Loucy (cell line): ENCODE data around the gene ARHGAP26.

Experiments used
- H2AFZ ChIP-seq: fragments of 200-600 bp; sonication (generic); 2 replicates; pipeline ENCODE4 v1.6.0; 2016; ENCODE audit warnings: antibody characterized with exemption, mild to moderate bottlenecking, low read length, moderate library complexity
- H3F3A ChIP-seq: fragments of 200-600 bp; 2 replicates; pipeline ENCODE4 v1.6.0; 2016; ENCODE audit warnings: antibody characterized with exemption, low read depth, mild to moderate bottlenecking
- H3K27me3 ChIP-seq: fragments of 200-600 bp; sonication (generic); 2 replicates; pipeline ENCODE4 v1.6.1; 2014; ENCODE audit warnings: low read length, mild to moderate bottlenecking; ENCODE audit not compliant: insufficient read depth, poor library complexity, severe bottlenecking
- H3K36me3 ChIP-seq: fragments of 200-600 bp; sonication (generic); 2 replicates; pipeline ENCODE4 v1.6.1; 2016; ENCODE audit warnings: low read length; ENCODE audit not compliant: insufficient read depth
- H3K4me1 ChIP-seq: fragments of 200-600 bp; sonication (generic); 2 replicates; pipeline ENCODE4 v1.5.1; 2014; ENCODE audit warnings: low read length, mild to moderate bottlenecking; ENCODE audit not compliant: insufficient read depth, poor library complexity, severe bottlenecking
- H3K4me2 ChIP-seq: fragments of 200-600 bp; sonication (generic); 2 replicates; pipeline ENCODE4 v1.6.0; 2014; ENCODE audit warnings: antibody characterized with exemption, low read length, low read depth, mild to moderate bottlenecking; ENCODE audit not compliant: poor library complexity, severe bottlenecking
- H3K4me3 ChIP-seq: fragments of 200-600 bp; sonication (generic); 2 replicates; pipeline ENCODE4 v1.5.1; 2014; ENCODE audit warnings: low read length, mild to moderate bottlenecking, mixed read lengths; ENCODE audit not compliant: poor library complexity, severe bottlenecking
- H3K79me2 ChIP-seq: fragments of 200-600 bp; sonication (generic); 2 replicates; pipeline ENCODE4 v1.6.1; 2014; ENCODE audit warnings: low read length; ENCODE audit not compliant: insufficient read depth
- H3K9ac ChIP-seq: fragments of 200-600 bp; sonication (generic); 2 replicates; pipeline ENCODE4 v1.6.0; 2014; ENCODE audit warnings: mild to moderate bottlenecking, low read depth, low read length, moderate library complexity; ENCODE audit not compliant: poor library complexity, severe bottlenecking
- H3K9me2 ChIP-seq: fragments of 200-600 bp; sonication (generic); replicated peaks from 2 replicates; pipeline ENCODE4 v1.6.1; 2016; ENCODE audit warnings: low read depth, low read length, mixed read lengths
- H3K9me3 ChIP-seq: fragments of 200-600 bp; sonication (generic); 2 replicates; pipeline ENCODE4 v1.6.1; 2014; ENCODE audit warnings: mild to moderate bottlenecking, antibody characterized with exemption, low read length, low read depth; ENCODE audit not compliant: insufficient read depth
- H4K20me1 ChIP-seq: fragments of 200-600 bp; sonication (generic); 2 replicates; pipeline ENCODE4 v1.6.0; 2014; ENCODE audit warnings: antibody characterized with exemption, low read length, mild to moderate bottlenecking; ENCODE audit not compliant: insufficient read depth, poor library complexity, severe bottlenecking
- EZH2phosphoT487 ChIP-seq: fragments of 200-600 bp; IDR thresholded peaks from 2 replicates; pipeline ENCODE4 v1.6.1; 2018; ENCODE audit warnings: antibody characterized with exemption, mild to moderate bottlenecking, moderate library complexity, borderline replicate concordance
- TF ChIP-seq, protein P1 (sequence below): fragments of 200-600 bp; sonication (generic); conservative IDR thresholded peaks from 2 replicates; pipeline ENCODE4 v1.5.1; 2014; ENCODE audit warnings: mild to moderate bottlenecking, antibody characterized with exemption, low read length

Gene ARHGAP26

DNA sequence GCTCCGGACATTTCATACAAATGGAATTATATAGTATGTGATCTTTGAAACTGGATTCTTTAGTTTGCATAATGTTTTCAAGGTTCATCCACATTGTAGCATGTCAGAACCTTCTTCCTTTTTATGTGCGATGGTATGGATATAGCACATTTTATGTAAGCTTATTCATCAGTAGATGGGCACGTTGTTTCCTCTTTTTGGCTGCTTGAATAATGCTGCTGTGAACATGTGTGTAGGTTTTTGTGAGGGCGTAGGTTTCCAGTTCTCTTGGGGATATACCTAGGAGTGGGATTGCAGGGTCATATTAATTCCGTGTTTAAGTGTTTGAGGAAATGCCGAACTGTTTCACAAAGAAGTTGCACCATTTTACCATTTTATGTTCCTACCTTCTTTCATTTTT lies 445.5 kb downstream of the ARHGAP26 start:
- Histone ChIP-seq H3K36me3 (no peaks in the 10 kb centered on the region; the same call in 1 of the 2 replicates), H3K4me2 (no peak overlapping the region), H3K4me1 (no peaks in the 10 kb centered on the region), H3K9me3 (no peaks in the 10 kb centered on the region), H3F3A (no peaks in the 10 kb centered on the region), H3K4me3 (no peak overlapping the region), H3K9ac (no peak overlapping the region), H4K20me1 (no peaks in the 10 kb centered on the region), H3K79me2 (no peaks in the 10 kb centered on the region), H3K27me3 (no peaks in the 10 kb centered on the region), H2AFZ (no peak overlapping the region), H3K9me2 (no peaks in the 10 kb centered on the region)
- TF ChIP-seq, protein P1, sequence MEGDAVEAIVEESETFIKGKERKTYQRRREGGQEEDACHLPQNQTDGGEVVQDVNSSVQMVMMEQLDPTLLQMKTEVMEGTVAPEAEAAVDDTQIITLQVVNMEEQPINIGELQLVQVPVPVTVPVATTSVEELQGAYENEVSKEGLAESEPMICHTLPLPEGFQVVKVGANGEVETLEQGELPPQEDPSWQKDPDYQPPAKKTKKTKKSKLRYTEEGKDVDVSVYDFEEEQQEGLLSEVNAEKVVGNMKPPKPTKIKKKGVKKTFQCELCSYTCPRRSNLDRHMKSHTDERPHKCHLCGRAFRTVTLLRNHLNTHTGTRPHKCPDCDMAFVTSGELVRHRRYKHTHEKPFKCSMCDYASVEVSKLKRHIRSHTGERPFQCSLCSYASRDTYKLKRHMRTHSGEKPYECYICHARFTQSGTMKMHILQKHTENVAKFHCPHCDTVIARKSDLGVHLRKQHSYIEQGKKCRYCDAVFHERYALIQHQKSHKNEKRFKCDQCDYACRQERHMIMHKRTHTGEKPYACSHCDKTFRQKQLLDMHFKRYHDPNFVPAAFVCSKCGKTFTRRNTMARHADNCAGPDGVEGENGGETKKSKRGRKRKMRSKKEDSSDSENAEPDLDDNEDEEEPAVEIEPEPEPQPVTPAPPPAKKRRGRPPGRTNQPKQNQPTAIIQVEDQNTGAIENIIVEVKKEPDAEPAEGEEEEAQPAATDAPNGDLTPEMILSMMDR: no peak
- TF ChIP-seq EZH2phosphoT487: no peak

DNA sequence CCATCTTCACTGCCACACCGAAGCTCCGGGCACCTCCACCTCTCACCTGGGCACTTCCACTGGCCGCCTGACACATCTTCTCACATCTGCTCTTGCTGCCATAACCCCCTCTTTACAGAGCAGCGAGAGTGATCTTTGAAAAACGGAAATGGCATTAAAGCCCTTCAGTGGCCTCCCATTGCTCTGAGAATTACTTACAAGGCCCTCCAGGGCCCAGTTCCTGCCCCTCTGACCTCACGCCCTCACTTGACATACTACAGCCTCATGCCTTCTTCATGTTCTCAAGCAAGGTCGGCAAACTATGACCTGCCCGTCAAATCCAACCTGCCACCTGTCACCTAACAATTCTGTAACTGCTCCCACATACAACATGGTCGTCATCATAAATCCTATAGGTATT lies 446.0 kb downstream of the ARHGAP26 start:
- H4K20me1 ChIP-seq: no peaks in the 10 kb centered on the region
- H3K79me2 ChIP-seq: no peaks in the 10 kb centered on the region
- no peak overlapping the region for H3K4me2 ChIP-seq
- H3K9ac ChIP-seq: no peak overlapping the region
- no peaks in the 10 kb centered on the region for H3K9me2 ChIP-seq
- no peaks in the 10 kb centered on the region; the same call in 1 of the 2 replicates for H3K36me3 ChIP-seq
- no peaks in the 10 kb centered on the region for H3F3A ChIP-seq
- no peak overlapping the region for H3K4me3 ChIP-seq
- H3K9me3 ChIP-seq: no peaks in the 10 kb centered on the region
- H3K4me1 ChIP-seq: no peaks in the 10 kb centered on the region
- no peak overlapping the region for H2AFZ ChIP-seq
- no peaks in the 10 kb centered on the region for H3K27me3 ChIP-seq
- no peak for TF ChIP-seq EZH2phosphoT487
- TF ChIP-seq, protein P1: no peak

DNA sequence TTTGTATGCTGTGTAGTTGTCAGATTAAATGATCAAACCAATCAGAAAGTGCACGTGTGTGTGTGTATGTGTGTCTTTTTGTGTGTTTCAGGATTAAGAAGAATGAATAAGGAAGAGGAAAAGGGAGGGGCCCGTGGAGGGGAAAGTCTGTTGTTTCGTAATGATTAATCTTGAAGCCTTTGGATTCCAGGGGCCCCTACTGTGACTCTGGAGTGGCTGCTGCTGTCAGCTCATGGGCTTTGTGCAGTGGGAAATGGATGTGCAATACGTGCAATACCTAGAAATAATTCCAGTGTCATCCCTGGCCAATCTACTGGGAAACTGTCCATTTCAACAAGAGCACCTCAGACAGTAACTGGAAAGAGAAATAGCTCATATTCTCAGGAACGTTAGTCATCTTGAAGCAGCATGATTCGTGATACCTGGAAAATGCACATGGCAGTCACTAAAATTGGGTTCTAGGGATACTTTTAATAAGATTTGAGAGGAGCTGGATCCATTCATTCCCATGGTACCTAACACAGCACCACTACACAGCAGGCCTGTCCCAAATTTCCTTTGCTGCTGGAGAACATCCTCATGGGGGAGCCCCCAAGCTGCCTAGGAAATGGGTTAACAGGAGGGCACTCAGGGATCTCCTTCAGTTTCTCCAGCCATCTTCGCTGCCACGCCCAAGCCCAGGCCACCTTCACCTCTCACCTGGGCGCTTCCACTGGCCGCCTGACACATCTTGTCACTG lies 447.1 kb downstream of the ARHGAP26 start:
- Histone ChIP-seq H3K9ac (no peak overlapping the region), H3K4me1 (no peaks in the 10 kb centered on the region), H3K4me2 (no peak overlapping the region)

More for the DNA sequence above, 447.1 kb downstream of the ARHGAP26 start:
- H4K20me1 ChIP-seq: no peaks in the 10 kb centered on the region
- H3K9me3 ChIP-seq: no peaks in the 10 kb centered on the region
- no peak for TF ChIP-seq EZH2phosphoT487
- TF ChIP-seq, protein P1: no peak
- H3K27me3 ChIP-seq: no peaks in the 10 kb centered on the region
- no peak overlapping the region for H2AFZ ChIP-seq
- H3K4me3 ChIP-seq: no peak overlapping the region
- H3F3A ChIP-seq: no peaks in the 10 kb centered on the region
- H3K36me3 ChIP-seq: no peaks in the 10 kb centered on the region; the same call in 1 of the 2 replicates
- H3K9me2 ChIP-seq: no peaks in the 10 kb centered on the region
- H3K79me2 ChIP-seq: no peaks in the 10 kb centered on the region
